ENCODE measurements around the gene C19orf73.

GRCh38 chr19:49168421-49168820, 49.5 kb upstream of the C19orf73 start:
- TF ChIP-seq CTCF (conservative IDR thresholded peaks at IDR 0.05 in 1 of 2, IDR thresholded peaks at IDR 0.05 in 1 of 2; ENCODE audit: low read depth in 1 of 2, low read length in 2 of 2): no peak
- TF ChIP-seq EZH2 (IDR thresholded peaks at IDR 0.05; ENCODE audit: low read length, missing control alignments): no peak
